GM18502 (cell line): ENCODE measurements around the gene BCL2L13.
"Not testable (repeated sequence)": the region's sequence is repeated elsewhere in the genome, so short reads cannot be mapped to it uniquely, and the experiment has no call there.

Experiments used
- ATAC-seq: cut with Tn5 transposase; IDR thresholded peaks from one replicate; pipeline ENCODE4 v1.9.1; 2021; ENCODE audit warnings: mild to moderate bottlenecking; ENCODE audit not compliant: unreplicated experiment, poor library complexity

The BCL2L13 gene

DNA sequence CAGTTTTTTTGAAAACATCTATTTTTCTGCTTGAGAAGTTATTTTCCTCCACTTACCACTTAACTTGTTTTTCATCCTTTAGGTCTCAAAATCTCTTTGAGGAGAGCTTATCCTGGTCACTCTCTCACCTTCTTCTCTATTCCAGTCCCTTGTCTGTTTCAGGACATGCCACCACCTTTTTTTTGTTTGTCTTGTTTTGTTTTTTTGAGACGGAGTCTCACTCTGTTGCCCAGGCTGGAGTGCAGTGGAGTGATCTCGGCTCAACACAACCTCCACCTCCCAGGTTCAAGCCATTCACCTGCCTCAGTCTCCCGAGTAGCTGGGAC, 4.6 kb upstream of the BCL2L13 start:
- no peak for ATAC-seq

DNA sequence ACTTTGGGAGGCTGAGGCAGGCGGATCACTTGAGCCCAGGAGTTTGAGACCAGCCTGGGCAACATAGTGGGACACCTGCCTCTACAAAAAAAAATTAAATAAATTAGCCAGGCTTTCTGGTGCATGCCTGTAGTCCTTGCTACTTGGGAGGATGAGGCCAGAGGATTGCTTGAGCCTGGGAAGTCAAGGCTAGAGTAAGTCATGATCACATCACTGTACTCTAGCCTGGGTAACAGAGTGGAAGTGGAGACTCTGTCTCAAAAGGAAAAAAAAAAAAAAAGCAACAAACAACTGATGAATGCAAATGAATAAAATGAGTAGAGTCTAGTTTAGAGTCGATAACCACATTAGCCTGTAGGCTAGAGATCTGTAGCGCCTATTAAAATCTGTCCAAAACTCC, 3.9 kb upstream of the BCL2L13 start:
- ATAC-seq, result no peak

DNA sequence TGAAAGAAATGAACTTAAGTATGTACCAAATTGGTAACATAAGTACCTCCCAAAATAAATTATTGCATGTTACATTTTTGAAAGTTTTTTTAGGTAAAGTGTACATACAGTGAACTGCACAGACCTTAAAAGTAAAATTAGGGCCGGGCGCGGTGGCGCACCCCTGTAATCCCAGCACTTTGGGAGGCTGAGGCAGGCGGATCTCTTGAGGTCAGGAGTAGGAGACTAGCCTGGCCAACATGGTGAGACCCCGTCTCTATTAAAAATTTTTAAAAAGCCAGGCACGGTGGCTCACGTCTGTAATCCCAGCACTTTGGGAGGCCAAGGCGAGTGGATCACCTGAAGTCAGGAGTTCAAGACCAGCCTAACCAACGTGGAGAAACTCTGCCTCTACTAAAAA, 1.7 kb upstream of the BCL2L13 start:
- ATAC-seq, result not testable (repeated sequence)

DNA sequence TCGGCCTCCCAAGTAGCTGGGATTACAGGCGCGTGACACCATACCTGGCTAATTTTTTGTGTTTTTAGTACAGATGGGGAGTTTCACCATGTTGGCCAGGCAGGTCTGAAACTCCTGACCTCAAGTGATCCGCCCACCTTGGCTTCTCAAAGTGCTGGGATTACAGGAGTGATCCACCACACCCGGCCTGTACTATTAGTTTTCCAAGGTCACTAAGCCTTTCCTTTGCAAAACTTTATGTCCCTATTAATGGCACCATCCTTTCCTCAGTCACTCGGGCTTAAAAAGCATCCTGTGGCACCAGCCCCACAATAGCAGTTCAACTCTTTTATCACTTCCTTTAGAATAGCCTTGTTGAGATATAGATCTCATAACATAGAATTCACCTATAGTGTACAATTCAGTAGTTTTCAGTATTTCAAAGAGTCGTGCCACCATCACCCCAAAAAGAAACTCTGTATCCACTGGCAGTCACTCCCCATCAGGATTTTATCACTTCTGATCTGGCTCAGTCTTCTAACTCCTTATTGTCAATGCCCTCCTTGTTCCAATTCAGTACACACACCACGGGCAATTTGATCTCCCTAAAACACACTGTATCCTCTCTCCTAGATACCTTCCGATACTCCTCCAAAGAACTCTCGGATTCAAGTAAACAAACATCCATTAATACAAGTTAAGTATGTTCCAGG, 921 bp upstream of the BCL2L13 start:
- ATAC-seq, result peak; percentile 1

DNA sequence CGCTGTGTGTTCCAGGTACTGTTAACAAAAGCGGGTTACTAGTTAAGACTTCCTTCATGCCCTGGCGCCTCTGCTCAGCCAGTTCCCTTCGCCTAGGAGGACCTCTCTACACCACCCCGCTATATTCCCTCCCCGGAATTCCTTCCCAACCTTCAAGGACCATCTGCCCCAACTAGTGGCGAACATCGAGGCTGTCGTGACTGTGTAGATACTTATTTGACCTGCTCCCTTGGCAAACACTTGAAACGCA, 450 bp upstream of the BCL2L13 start:
- peak; percentile 26 for ATAC-seq

DNA sequence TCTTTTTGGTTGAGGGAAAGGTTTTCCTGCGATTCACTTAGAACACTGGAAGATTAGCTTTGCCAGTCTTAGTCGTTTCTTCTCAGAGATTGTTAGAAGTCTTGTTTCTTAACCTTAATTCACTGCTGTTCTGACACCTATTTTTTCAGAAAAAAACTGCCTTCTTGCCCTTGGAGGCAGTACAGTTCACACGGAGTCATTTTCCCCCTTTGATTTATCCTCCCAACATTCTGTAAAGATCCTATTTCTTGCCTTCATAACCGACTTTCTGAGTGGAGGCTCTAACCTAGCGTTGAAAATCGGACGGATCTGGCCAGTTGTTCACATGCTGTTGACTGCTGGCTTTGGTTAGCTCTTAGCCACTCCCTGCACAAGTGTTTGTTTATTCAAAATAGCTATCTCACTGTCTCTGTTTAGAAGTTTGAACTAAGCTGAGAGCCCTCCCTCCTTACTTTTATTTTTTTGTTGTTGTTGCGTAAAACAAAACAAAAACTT, 737 bp downstream of the BCL2L13 start:
- ATAC-seq, result no peak

DNA sequence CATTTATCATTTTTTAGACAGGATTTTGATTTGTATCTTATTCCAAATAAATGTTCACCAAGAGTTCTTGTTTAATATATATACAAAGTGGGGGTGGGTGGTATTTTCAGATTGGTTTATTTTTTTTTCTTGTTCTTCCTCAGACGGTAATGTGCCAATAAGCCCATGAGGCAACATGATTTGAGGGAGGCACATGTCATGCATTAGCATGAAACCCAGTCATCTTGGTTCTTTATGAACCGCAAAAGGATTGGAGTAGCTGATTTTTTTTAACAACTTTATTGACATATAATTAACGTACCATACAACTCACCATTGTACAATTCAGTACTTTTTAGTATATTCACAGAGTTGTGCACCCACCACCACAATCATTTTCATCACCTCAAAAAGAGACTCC, 2.7 kb downstream of the BCL2L13 start:
- no peak for ATAC-seq

DNA sequence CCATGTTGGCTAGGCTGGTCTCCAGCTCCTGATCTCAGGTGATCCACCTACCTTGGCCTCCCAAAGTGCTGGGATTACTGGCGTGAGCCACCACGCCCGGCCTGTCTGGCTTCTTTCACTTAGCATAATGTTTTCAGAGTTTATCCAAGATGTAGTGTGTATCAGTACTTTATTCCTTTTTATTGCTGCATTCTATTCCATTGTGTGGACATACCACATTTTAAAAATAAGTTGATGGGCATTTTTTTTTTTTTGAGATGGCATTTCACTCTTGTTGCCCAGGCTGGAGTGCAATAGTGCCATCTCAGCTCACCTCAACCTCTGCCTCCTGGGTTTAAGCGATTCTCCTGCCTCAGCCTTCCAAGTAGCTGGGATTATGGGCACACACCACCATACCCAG, 3.8 kb downstream of the BCL2L13 start:
- ATAC-seq, result not testable (repeated sequence)

DNA sequence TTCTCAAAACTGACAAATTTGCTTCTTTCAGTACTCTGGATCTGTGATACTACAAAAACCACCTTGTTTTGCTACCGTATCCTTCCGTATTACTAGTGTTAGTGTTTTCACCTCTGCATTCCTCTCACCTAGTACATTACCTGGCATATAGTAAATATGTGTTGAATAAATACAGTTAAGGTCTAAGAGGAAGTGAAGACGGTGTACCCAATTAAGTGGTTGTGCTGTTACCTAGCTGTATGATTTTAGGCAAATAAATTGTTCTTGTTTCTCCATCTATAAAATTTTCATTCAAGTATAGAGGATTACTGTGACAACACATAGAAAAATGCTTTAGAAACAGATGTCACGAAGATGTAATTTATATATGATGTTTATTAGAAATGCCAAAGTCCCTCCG, 8.9 kb downstream of the BCL2L13 start:
- ATAC-seq, result no peak

DNA sequence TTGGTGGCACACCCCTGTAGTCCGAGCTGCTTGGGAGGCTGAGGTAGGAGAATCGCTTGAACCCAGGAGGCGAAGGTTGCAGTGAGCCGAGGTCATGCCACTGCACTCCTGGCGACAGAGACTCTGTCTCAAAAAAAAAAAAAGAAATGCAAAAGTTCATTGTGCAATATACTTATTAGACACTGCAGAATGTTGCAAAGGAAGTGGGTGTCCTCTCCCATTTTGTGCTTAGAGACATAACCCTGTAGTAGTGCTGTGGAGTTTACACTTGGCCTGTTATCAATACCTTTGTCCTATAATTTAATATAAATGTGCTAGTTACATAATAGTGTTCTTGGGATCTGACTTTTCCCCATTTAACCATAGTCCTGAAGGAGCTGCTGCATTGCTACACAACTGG, 9.4 kb downstream of the BCL2L13 start:
- ATAC-seq, result no peak

DNA sequence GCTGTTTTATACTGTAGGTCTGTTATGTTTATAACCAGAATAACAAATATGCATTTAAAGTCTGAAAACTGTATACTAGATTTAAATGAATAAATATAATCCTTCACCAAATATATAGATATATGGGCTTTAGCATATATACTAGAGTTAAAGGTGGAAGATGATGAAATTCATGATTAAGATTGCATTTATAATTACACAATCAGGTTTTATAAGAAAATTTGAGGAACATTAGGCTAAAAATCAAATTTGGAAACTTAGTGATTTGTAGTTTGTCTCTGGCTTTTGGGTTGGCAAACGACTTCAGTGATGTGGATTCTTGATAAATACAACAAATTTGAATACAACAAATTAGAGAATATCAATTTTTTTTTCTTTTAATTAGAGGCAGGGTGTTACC, 10.0 kb downstream of the BCL2L13 start:
- ATAC-seq, result no peak

DNA sequence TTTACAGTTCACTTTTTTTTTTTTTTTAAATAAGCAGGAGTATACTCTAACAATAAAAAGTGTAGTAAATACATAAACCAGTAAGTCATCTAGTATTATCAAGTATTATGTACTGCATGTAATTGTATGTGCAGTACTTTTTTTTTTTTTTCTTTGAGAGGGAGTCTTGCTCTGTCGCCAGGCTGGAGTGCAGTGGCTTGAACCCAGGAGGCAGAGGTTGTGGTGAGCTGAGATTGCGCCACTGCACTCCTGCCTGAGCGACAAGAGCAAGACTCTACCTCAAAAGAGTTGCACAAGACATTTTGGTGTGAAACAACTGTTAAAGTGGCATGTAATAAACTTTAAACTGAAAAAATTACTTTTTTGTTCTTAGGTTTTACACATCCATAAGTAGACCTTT, 16.7 kb downstream of the BCL2L13 start:
- no peak for ATAC-seq

DNA sequence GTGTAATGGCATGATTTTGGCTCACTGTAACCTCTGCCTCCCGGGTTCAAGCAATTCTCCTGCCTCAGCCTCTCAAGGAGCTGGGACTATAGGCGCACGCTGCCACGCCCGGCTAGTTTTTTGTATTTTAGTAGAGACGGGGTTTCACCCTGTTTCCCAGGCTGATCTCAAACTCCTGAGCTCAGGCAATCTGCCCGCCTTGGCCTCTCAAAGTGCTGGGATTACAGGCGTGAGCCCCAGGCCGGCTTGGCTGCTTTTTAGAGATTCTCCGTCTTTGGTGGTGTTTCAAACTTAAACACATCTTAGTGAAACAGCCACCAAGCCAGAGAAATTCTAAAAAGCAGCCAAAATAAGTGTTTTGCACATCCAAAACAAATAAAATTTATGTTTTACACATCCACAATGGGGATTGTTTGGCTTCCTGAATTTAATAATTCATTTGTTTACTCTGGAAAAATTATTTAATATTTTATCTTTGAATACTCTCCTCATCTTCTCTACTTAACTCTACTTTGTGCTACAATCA, 18.4 kb downstream of the BCL2L13 start:
- no peak for ATAC-seq

DNA sequence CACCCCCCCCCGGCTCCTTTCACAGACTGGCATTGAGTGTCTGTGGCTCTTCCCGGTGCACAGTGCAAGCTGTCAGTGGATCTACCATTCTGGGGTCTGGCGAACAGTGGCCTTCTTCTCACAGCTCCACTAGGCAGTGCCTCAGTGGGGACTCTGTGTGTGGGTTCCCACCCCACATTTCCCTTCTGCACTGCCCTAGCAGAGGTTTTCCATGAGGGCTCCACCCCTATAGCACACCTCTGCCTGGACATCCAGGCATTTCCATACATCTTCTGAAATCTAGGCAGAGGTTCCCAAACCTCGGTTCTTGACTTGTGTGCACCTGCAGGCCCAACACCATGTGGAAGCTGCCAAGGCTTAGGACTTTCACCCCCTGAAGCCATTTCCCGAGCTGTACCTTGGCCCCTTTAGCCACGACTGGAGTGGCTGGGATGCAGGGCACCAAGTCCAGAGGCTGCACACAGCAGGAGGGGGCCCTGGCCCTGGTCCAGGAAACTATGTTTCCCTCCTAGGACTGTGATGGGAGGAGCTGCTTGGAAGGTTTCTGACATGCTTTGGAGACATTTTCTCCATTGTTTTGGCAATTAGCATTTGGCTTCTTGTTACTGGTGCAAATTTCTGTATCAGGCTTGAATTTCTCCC, 26.0 kb downstream of the BCL2L13 start:
- no peak for ATAC-seq

DNA sequence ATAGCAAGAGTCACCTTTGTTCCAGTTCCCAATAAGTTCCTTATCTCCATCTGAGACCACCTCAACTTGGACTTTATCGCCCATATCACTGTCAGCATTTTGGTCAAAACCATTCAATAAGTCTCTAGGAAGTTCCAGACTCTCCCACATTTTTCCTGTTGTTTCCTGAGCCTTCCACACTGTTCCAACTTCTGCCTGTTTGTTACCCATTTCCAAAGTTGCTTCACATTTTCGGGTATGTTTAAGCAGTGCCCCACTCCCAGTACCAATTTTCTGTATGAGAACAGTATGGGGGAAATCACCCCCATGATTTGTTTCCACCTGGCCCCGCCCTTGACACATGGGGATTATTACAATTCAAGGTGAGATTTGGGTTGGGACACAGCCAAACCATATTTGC, 26.7 kb downstream of the BCL2L13 start:
- ATAC-seq, result no peak

DNA sequence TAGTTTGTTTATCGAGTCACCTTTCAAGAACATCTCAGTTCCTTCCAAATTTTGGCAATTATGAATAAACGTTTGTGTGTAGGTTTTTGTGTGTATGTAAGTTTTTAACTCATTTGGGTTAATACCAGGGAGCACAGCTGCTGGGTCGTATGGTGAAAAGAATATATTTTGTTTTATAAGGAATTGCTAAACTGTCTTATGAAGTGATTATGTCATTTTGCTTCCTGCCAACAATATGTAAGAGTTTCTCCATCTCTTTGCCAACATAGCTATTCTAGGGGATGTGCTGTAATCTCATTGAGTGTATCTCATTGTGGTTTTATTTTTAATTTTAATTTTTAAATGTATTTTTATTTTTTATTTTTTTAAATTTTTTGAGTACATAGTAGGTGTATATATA, 27.3 kb downstream of the BCL2L13 start:
- no peak for ATAC-seq

DNA sequence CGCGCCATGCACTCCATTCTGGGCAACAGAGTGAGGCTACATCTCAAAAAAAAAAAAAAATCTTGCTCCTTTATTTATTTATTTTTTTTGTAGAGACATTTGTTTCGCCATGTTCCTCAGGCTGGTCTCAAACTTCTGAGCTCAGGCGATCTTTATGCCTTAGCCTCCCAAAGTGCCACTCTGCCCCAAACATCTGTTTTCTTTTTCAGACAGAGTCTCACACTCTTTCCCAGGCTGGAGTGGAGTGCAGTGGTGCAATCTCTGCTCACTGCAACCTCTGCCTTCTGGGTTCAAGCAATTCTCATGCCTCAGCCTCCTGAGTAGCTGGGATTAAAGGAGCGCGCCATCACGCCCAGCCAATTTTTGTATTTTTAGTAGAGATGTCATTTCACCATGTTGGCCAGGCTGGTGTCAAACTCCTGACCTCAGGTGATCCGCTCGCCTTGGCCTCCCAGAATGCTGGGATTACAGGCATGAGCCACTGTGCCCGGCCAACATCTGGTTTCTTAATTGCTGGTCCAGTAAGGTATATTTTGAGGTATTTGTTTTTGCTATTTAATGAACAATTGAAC, 33.0 kb downstream of the BCL2L13 start:
- not testable (repeated sequence) for ATAC-seq

DNA sequence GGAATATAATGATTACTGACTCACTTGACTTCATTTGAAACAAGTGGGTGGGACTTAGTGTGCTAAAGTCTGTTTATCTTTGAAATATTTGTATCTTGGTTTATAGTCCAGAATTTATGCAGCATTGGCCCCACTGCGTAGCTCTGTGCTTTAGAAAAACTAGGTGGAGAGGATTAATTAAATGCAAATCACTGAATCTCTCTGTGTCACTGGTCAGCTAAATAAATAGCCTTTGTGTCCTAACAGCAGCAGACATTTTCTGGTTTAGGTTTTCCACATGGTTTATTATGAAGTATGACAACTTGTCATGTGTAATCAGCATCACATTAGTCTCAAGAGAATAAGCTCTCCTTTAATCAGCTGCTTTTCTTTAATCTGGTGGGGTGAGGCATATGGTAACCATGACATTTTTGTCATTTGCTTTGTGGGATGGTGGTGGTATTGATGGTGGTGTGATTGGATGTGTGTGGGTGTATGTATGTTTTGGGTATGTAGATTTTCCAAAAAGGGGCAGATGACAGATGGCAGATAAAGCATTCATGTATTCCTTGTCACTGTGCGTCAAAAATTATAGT, 33.9 kb downstream of the BCL2L13 start:
- no peak for ATAC-seq

DNA sequence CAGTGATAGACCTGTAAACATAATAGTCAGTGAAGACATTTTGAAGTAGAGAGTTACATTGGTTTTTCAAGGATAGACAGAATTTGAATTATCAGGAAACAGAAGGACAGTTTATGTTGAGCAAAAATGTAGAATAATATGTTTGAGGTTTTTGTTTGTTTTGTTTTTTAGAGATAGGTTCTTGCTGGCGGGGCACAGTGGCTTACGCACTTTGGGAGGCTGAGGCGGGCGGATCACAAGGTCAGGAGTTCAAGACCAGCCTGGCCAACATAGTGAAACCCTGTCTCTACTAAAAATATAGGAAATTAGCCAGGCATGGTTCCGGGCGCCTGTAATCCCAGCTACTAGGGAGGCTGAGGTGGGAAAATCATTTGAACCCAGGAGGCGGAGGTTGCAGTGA, 35.6 kb downstream of the BCL2L13 start:
- no peak for ATAC-seq

DNA sequence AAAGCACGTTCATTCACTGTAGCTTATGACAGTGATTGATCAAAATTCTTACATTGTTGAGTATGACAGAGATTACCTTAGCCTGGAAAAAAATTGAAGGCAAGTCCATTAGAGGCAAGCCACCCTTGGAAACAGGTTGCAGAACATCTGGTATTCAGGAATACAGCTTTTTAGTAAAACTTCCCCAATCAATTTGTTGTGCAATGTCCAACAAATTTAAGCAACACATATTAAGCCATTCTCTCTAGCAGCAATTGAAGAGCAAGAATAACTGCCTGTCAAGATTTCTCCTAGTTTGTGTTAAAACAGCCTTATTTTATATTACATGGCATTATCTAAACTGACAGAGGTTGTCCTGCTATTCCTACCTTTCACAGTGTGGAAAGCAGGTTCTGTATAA, 37.0 kb downstream of the BCL2L13 start:
- ATAC-seq, result no peak

DNA sequence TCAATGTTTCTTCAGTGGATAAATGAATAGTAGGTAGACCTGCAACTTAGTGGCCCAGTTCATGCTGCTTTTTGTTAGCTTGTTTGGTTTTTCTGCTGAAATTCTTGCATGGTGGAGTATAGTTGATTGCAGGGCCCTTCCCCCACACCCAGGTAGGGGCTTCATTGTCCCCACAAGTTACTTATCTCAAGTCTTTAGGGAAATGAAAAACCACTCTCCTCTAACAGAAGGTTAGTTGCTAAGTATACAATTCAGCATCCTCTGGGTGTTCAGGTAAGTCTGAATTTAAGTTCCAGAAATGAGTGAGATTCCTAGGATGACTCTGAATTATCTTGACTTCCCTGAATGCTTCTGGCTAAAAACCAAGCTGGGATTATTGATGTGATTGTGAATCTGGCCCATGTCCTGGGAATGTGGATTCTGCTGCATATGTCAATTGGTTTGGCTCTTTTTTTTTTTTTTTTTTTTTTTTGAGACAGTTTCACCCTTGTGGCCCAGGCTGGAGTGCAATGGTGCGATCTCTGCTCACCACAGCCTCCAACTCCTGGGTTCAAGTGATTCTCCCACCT, 40.3 kb downstream of the BCL2L13 start:
- ATAC-seq, result no peak
